Measurements from ENCODE around the gene GDF15.
"Not testable (repeated sequence)": the region's sequence is repeated elsewhere in the genome, so short reads cannot be mapped to it uniquely, and the experiment has no call there.

Gene GDF15

GRCh38 chr19:18363787-18364186 lies 22.2 kb upstream of the GDF15 start:
- in situ Hi-C loops (cut with HindIII; ENCODE audit: low sequenced_read_pairs), result no loop called here

GRCh38 chr19:18364277-18364825 lies 21.6 kb upstream of the GDF15 start:
- in situ Hi-C loops (cut with HindIII; ENCODE audit: low sequenced_read_pairs), result not testable (repeated sequence)

GRCh38 chr19:18364826-18365528 lies 21.0 kb upstream of the GDF15 start:
- in situ Hi-C loops (cut with HindIII; ENCODE audit: low sequenced_read_pairs), result no loop called here

- in situ Hi-C loops (cut with HindIII; ENCODE audit: low sequenced_read_pairs), result no loop called here
Observed at GRCh38 chr19:18366021-18366435, 19.9 kb upstream of the GDF15 start.

- in situ Hi-C loops (cut with HindIII; ENCODE audit: low sequenced_read_pairs), result no loop called here
Observed at GRCh38 chr19:18368504-18369222, 17.3 kb upstream of the GDF15 start.

GRCh38 chr19:18373407-18373891 lies 12.5 kb upstream of the GDF15 start:
- in situ Hi-C loops (cut with HindIII; ENCODE audit: low sequenced_read_pairs), result no loop called here

- in situ Hi-C loops (cut with HindIII; ENCODE audit: low sequenced_read_pairs), result no loop called here
Observed at GRCh38 chr19:18373892-18374629, 11.9 kb upstream of the GDF15 start.

- in situ Hi-C loops (cut with HindIII; ENCODE audit: low sequenced_read_pairs), result no loop called here
Observed at GRCh38 chr19:18377026-18377425, 8.9 kb upstream of the GDF15 start.

GRCh38 chr19:18379803-18380747 lies 5.9 kb upstream of the GDF15 start:
- in situ Hi-C loops (cut with HindIII; ENCODE audit: low sequenced_read_pairs), result no loop called here

GRCh38 chr19:18380843-18381242 lies 5.1 kb upstream of the GDF15 start:
- in situ Hi-C loops (cut with HindIII; ENCODE audit: low sequenced_read_pairs), result no loop called here

- in situ Hi-C loops (cut with HindIII; ENCODE audit: low sequenced_read_pairs), result not testable (repeated sequence)
Observed at GRCh38 chr19:18383622-18384021, 2.3 kb upstream of the GDF15 start.

GRCh38 chr19:18384775-18385174 lies 1.2 kb upstream of the GDF15 start:
- in situ Hi-C loops (cut with HindIII; ENCODE audit: low sequenced_read_pairs), result no loop called here

GRCh38 chr19:18385359-18385674 lies 641 bp upstream of the GDF15 start:
- in situ Hi-C loops (cut with HindIII; ENCODE audit: low sequenced_read_pairs), result no loop called here

GRCh38 chr19:18386543-18387271 lies 749 bp downstream of the GDF15 start:
- in situ Hi-C loops (cut with HindIII; ENCODE audit: low sequenced_read_pairs), result no loop called here

- in situ Hi-C loops (cut with HindIII; ENCODE audit: low sequenced_read_pairs), result no loop called here
Observed at GRCh38 chr19:18388100-18388959, 2.4 kb downstream of the GDF15 start.

- in situ Hi-C loops (cut with HindIII; ENCODE audit: low sequenced_read_pairs), result no loop called here
Observed at GRCh38 chr19:18388960-18389725, 3.2 kb downstream of the GDF15 start.

GRCh38 chr19:18389726-18390064 lies 3.7 kb downstream of the GDF15 start:
- in situ Hi-C loops (cut with HindIII; ENCODE audit: low sequenced_read_pairs), result no loop called here

All from DLD1 (cell line).